Retinal pigment epithelial cell (primary cell): ENCODE results near the gene SGF29.
A peak's percentile ranks its signal among the peaks of the same experiment; 100 is the strongest.
"Not testable (repeated sequence)": the region's sequence is repeated elsewhere in the genome, so short reads cannot be mapped to it uniquely, and the experiment has no call there.

Experiments used
- DNase-seq: peaks from one replicate; pipeline ENCODE4 v3.0.0-alpha.2; 2010; ENCODE audit warnings: low read depth
- H3K4me3 ChIP-seq: 2 replicates; pipeline ENCODE4 v1.5.1; 2011; ENCODE audit warnings: mild to moderate bottlenecking, low read length, control low read depth, moderate library complexity
- TF ChIP-seq, protein P1 (sequence below): conservative IDR thresholded peaks from 2 replicates; pipeline ENCODE4 v1.5.1; 2011; ENCODE audit warnings: low read depth, low read length, control low read depth, inconsistent platforms

The SGF29 gene

GRCh38 chr16:28609631-28610594 lies 56.2 kb downstream of the SGF29 start, which contains the start of gene SULT1A1:
SULT1A1 (minus strand) TSS chr16:28610044; CDS start chr16:28608855, 1,189 bp downstream.
- no peak for DNase-seq
- TF ChIP-seq, protein P1, sequence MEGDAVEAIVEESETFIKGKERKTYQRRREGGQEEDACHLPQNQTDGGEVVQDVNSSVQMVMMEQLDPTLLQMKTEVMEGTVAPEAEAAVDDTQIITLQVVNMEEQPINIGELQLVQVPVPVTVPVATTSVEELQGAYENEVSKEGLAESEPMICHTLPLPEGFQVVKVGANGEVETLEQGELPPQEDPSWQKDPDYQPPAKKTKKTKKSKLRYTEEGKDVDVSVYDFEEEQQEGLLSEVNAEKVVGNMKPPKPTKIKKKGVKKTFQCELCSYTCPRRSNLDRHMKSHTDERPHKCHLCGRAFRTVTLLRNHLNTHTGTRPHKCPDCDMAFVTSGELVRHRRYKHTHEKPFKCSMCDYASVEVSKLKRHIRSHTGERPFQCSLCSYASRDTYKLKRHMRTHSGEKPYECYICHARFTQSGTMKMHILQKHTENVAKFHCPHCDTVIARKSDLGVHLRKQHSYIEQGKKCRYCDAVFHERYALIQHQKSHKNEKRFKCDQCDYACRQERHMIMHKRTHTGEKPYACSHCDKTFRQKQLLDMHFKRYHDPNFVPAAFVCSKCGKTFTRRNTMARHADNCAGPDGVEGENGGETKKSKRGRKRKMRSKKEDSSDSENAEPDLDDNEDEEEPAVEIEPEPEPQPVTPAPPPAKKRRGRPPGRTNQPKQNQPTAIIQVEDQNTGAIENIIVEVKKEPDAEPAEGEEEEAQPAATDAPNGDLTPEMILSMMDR: no peak
- no peak within 1 kb of the TSS for H3K4me3 ChIP-seq

DNA sequence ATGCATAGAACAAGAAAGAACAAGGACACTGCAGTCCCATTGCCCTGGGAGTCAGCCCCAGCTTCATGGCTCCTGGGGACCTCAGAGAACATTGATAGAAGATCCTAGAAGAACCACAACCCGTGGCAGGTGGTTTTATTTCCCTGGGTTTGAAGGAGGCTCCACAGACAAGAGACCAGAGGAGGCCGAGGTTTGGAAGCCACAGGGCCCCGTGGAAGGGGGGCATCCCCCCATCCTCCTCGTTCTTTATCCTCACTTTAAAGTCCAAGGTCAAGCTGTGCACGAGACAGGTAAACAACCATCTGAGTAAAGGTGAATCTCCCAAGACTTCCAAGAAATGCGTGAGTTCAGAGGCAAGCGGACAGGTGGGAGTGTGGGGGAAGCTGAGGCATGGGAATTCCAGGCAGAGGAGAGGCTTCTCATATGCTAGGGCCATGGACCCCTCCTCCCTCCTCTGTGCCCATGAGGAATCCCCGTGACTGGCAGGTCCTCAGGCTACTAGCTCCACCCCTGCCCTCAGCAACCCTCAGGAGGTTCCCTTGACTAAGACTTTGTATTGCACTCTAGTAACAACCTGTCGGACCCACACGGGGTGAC lies 57.0 kb downstream of the SGF29 start:
- no peak for DNase-seq
- TF ChIP-seq, protein P1: no peak
- H3K4me3 ChIP-seq: no peak overlapping the region

DNA sequence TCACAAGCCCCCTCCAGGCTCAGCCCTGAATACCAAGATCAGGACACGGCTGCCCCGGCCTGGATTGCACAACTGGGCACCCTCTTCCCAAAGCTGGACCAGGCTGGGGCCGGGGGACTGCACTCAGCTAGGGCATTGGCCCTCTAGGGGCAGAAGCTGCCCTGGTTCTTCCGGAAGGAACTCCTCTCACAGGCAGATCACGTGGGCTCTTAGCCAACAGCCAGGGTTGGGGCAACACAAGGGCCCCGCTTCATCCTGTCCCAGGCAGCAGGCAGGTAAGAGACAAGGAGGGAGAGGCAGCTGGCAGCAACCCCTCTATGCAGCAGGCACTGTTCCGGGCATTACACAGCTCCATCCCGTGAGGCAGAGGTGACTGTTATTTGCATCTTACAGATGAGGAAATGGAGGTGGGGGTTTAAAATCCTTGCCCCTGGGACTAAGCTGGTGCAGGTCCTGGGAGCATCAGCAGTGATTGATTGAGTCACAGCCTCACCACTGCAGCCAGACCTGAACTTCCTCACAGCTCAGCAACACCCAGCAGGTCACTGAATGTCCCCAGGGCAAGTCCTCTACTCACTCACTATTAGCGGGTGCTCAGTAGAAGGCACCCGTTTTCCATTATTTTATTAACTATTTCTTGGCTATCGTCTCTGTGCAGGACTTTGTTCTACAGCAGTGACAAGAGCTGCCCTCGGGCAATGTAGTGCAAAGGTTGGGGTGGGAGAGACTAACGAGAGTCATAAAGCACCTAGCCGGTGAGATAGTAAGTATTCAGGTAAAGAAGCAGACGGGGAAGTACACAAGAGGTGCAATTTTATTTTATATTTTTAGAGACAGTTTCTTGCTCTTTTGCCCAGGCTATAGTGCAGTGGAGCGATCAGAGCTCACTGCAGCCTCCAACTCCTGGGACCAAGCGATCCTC lies 58.9 kb downstream of the SGF29 start:
- DNase-seq, H3K4me3 ChIP-seq: not testable (repeated sequence)

DNA sequence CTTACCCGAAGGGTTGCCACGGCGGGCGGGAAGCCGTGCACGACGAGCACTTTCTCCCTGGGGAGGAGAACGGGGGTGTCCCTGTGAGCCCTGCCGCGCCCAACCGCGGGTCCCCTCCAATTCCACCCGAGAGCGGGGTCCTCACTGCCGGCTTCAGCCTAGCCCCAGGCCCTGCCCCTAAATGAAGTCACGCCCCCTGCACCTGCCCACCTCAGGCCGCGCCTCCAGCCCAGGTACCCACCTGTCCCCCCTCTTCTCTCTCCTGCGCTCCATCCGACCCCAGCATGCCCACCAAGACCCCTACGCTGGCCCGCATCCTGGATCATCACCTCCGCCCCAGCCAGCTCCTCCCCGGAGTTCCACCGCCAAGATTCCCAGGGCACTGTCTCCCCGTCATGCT lies 60.2 kb downstream of the SGF29 start:
- not testable (repeated sequence) for H3K4me3 ChIP-seq, DNase-seq

GRCh38 chr16:28614561-28614960 lies 60.8 kb downstream of the SGF29 start:
- H3K4me3 ChIP-seq, DNase-seq: not testable (repeated sequence)

DNA sequence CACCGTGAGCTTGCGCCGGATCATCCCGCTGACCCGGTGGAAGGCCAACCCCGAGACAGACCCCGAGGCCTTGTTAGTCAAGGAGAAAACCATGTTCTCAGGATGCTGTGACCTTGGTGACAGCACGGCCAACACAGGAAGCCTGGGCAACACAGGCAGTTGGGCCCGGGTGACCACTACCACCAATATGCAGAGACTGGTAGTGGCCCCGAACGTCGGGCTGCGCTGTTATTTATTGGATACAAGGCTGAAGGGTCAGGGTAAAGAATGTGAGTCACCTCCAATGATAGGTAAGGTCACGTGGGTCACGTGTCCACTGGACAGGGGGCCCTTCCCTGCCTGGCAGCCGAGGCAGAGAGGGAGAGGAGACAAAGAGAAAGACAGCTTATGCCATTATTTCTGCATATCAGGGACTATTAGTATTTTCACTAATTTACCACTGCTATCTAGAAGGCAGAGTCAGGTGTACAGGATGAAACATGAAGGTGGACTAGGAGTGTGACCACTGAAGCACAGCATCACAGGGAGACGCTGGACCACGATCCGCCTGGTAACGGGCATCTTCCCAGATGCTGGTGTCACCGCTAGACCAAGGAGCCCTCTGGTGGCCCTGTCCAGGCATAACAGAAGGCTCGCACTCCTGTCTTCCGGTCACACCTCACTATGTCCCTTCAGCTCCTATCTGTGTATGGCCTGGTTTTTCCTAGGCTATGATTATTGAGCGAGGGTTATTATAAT lies 61.9 kb downstream of the SGF29 start:
- not testable (repeated sequence) for H3K4me3 ChIP-seq, DNase-seq
- TF ChIP-seq, protein P1: peak; percentile 62

- H3K4me3 ChIP-seq, DNase-seq: not testable (repeated sequence)
Observed at GRCh38 chr16:28616224-28616577, 62.5 kb downstream of the SGF29 start.

DNA sequence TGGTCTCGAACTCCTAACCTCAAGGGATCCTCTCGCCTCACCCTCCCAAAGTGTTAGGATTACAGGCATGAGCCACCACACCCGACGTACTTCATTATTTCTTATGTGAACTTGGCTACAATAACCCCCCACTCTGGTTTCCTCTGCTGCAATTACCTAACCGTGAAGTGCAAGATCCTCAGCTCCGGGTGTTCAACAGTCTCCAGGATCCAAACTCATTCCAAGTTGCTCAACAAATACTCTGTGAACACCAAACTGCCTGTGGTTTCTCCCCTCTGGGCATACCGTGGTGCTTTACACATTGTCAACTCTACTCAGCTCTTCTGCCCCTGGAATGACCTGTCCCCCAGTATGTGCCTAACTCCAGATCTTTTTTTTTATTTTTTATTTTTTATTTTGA lies 62.9 kb downstream of the SGF29 start:
- TF ChIP-seq, protein P1: no peak
- H3K4me3 ChIP-seq: no peak overlapping the region

More for the DNA sequence above, 62.9 kb downstream of the SGF29 start:
- no peak for DNase-seq
